ENCODE data around the gene MT4.
A peak's percentile ranks its signal among the peaks of the same experiment; 100 is the strongest.

MT4 gene

GRCh38 chr16:56564793-56565477, at the start of gene MT4:
Gene MT4, plus strand, starts transcription at chr16:56565073. Its CDS starts 56 bp downstream, at chr16:56565129.
- DNase-seq = no peak

GRCh38 chr16:56515665-56516064, 49.2 kb upstream of the MT4 start:
- DNase-seq = no peak

- no peak for DNase-seq
Measured at GRCh38 chr16:56517206-56517605, 47.7 kb upstream of the MT4 start.

- no peak for DNase-seq
Measured at GRCh38 chr16:56518425-56518824, 46.4 kb upstream of the MT4 start.

- DNase-seq = peak; percentile 62
Measured at GRCh38 chr16:56519459-56520250, 45.2 kb upstream of the MT4 start, which contains the start of gene BBS2. Gene BBS2, minus strand, starts transcription at chr16:56520024. Its CDS starts 162 bp downstream, at chr16:56519862.

- no peak for DNase-seq
Measured at GRCh38 chr16:56520251-56520577, 44.7 kb upstream of the MT4 start.

GRCh38 chr16:56525236-56525635, 39.6 kb upstream of the MT4 start:
- no peak for DNase-seq

GRCh38 chr16:56530872-56531271, 34.0 kb upstream of the MT4 start:
- no peak for DNase-seq

GRCh38 chr16:56532714-56533113, 32.2 kb upstream of the MT4 start:
- no peak for DNase-seq

- DNase-seq = no peak
Measured at GRCh38 chr16:56534847-56535383, 30.0 kb upstream of the MT4 start.

GRCh38 chr16:56538331-56538730, 26.5 kb upstream of the MT4 start:
- DNase-seq = no peak

GRCh38 chr16:56539656-56540055, 25.2 kb upstream of the MT4 start:
- DNase-seq = no peak

- no peak for DNase-seq
Measured at GRCh38 chr16:56542039-56542438, 22.8 kb upstream of the MT4 start.

- DNase-seq = no peak
Measured at GRCh38 chr16:56547120-56547948, 17.5 kb upstream of the MT4 start.

GRCh38 chr16:56547949-56548567, 16.8 kb upstream of the MT4 start:
- DNase-seq = no peak

- no peak for DNase-seq
Measured at GRCh38 chr16:56549161-56549560, 15.7 kb upstream of the MT4 start.

GRCh38 chr16:56549744-56550385, 15.0 kb upstream of the MT4 start:
- DNase-seq = no peak

- no peak for DNase-seq
Measured at GRCh38 chr16:56551796-56552738, 12.8 kb upstream of the MT4 start.

- DNase-seq = no peak
Measured at GRCh38 chr16:56554441-56554840, 10.4 kb upstream of the MT4 start.

- peak; percentile 17 for DNase-seq
Measured at GRCh38 chr16:56558024-56558747, 6.7 kb upstream of the MT4 start.
